Body of pancreas (tissue), 4 donors: ENCODE data around the gene POU3F3. TPM values are rescaled to one million over a fixed set of nuclear protein-coding genes. Genes with fewer than 3 reads are reported as not detected.

Source experiments
- ATAC-seq: fragments of 150-250 bp; one replicate; pipeline ENCODE4 v1.9.1; 2016
- DNase-seq, 4 donors: peaks; one replicate each; pipeline ENCODE4 v3.0.0-alpha.2; 2019
- H3K27ac ChIP-seq, 4 donors: fragments of 200-600 bp; sonication (generic); 1 replicate in 3 of 4; 2 replicates in 1 of 4; pipeline versions ENCODE4 v1.5.1 to v1.6.1; 2016 to 2019; ENCODE audit warnings: mild to moderate bottlenecking in 1 of 4, mixed read lengths in 1 of 4, moderate library complexity in 1 of 4
- H3K27me3 ChIP-seq, 2 donors: fragments of 200-600 bp; sonication (generic); one replicate each; pipeline ENCODE4 v1.6.0; 2016; ENCODE audit warnings: mild to moderate bottlenecking in 1 of 2
- H3K36me3 ChIP-seq, 2 donors: fragments of 200-600 bp; sonication (generic); replicated peaks in 1 of 2; 2 replicates each; pipeline ENCODE4 v1.5.1; 2016; ENCODE audit warnings: low read depth in 2 of 2; ENCODE audit not compliant: insufficient read depth in 1 of 2
- H3K4me1 ChIP-seq: fragments of 200-600 bp; sonication (generic); one replicate; pipeline ENCODE4 v1.6.0; 2016
- H3K4me3 ChIP-seq, 2 donors: fragments of 200-600 bp; sonication (generic); 1 replicate in 1 of 2; 2 replicates in 1 of 2; pipeline ENCODE4 v1.5.1; 2016 to 2019
- H3K9me3 ChIP-seq, 3 donors: fragments of 200-600 bp; sonication (generic); 1 replicate in 2 of 3; 2 replicates in 1 of 3; pipeline ENCODE4 v1.5.1; 2016
- CTCF ChIP-seq, 7 experiments: fragments of 450-650 bp in 4 of 7; fragments of 200-600 bp in 3 of 7; sonication (generic) in 3 of 7; IDR thresholded peaks; one replicate each; pipeline ENCODE4 v1.5.1; 2016 to 2019; ENCODE audit warnings: antibody characterized with exemption in 7 of 7
- POLR2A ChIP-seq, 3 donors: fragments of 450-650 bp; IDR thresholded peaks; one replicate each; pipeline ENCODE4 v1.6.1; 2016; ENCODE audit warnings: antibody characterized with exemption in 3 of 3, mild to moderate bottlenecking in 2 of 3
- WGBS, 2 donors: methylation state at CpG; one replicate each; pipeline ENCODE4 v1.1.5; 2017; 5-methylcytosine and 5-hydroxymethylcytosine counted together
- intact Hi-C: fragments of 100-400 bp; cut with DNase I; formaldehyde crosslinking; loops from one replicate; pipeline ENCODE4 v1.15.1; 2023
- total RNA-seq, 2 donors: library from RNA; depleted of rRNA; stranded (reverse); fragments of >200 nt; gene quantifications; one replicate each; pipeline ENCODE4 v1.1.0, GENCODE V29; 2016

POU3F3 gene
- not detected for total RNA-seq

- Histone ChIP-seq H3K4me1 (peaks cover 33% of the 10 kb centered on the region), H3K27ac (no peak within 1 kb of the TSS), H3K36me3 (no peaks in the 10 kb centered on the region), H3K4me3 (no peak within 1 kb of the TSS), H3K27me3 (peaks cover 0 to 63% of the 10 kb centered on the region in 2 donors), H3K9me3 (no peaks in the 10 kb centered on the region)
- TF ChIP-seq CTCF (IDR thresholded peaks at IDR 0.05) (no peak), POLR2A (IDR thresholded peaks at IDR 0.05) (no peak)
- intact Hi-C loops: no loop called here
- peak in 3 of 4 donors; percentile 42 to 61 (median 56) for DNase-seq
- ATAC-seq: peak; percentile 41
- 3 to 6% methylated on average over 64 to 65 of the region's 65 CpGs for WGBS, 2 donors
Measured at GRCh38 chr2:104853534-104854497, at the start of gene POU3F3. POU3F3 (plus strand) TSS chr2:104854115; CDS start chr2:104855511, 1,396 bp downstream.

- TF ChIP-seq CTCF (IDR thresholded peaks at IDR 0.05): no peak
- no peak for TF ChIP-seq POLR2A (IDR thresholded peaks at IDR 0.05)
- 61 to 65% methylated on average over 6 of the region's 6 CpGs for WGBS, 2 donors
- Histone ChIP-seq H3K27me3 (no peaks in the 10 kb centered on the region), H3K9me3 (no peaks in the 10 kb centered on the region), H3K27ac (no peak overlapping the region), H3K36me3 (no peaks in the 10 kb centered on the region), H3K4me3 (no peak overlapping the region), H3K4me1 (no peaks in the 10 kb centered on the region)
- no peak for DNase-seq
- intact Hi-C loops: no loop called here
- no peak for ATAC-seq
Measured at GRCh38 chr2:104804148-104804890, 49.6 kb upstream of the POU3F3 start.

GRCh38 chr2:104812286-104812685, 41.6 kb upstream of the POU3F3 start:
- Histone ChIP-seq H3K9me3 (no peaks in the 10 kb centered on the region), H3K36me3 (no peaks in the 10 kb centered on the region), H3K4me1 (no peaks in the 10 kb centered on the region), H3K27me3 (no peaks in the 10 kb centered on the region), H3K4me3 (no peak overlapping the region), H3K27ac (no peak overlapping the region)
- intact Hi-C loops: no loop called here
- TF ChIP-seq POLR2A (IDR thresholded peaks at IDR 0.05): no peak
- DNase-seq (no peak), ATAC-seq (no peak)
- 70 to 85% methylated on average over 1 of the region's 1 CpG for WGBS, 2 donors

GRCh38 chr2:104816143-104816542, 37.8 kb upstream of the POU3F3 start:
- H3K27me3 ChIP-seq: peaks cover 0 to 3% of the 10 kb centered on the region in 2 donors
- no peaks in the 10 kb centered on the region for H3K9me3 ChIP-seq
- DNase-seq (no peak), ATAC-seq (no peak)
- no peak overlapping the region for H3K4me3 ChIP-seq
- WGBS, 2 donors: 77 to 83% methylated on average over 5 of the region's 5 CpGs
- H3K27ac ChIP-seq: no peak overlapping the region
- intact Hi-C loops: no loop called here
- H3K36me3 ChIP-seq: no peaks in the 10 kb centered on the region
- H3K4me1 ChIP-seq: no peaks in the 10 kb centered on the region
- no peak for TF ChIP-seq POLR2A (IDR thresholded peaks at IDR 0.05)
- TF ChIP-seq CTCF (IDR thresholded peaks at IDR 0.05): no peak

- Histone ChIP-seq H3K36me3 (no peaks in the 10 kb centered on the region), H3K27ac (no peak overlapping the region), H3K4me3 (no peak overlapping the region), H3K9me3 (no peaks in the 10 kb centered on the region), H3K4me1 (no peaks in the 10 kb centered on the region), H3K27me3 (peaks cover 0 to 3% of the 10 kb centered on the region in 2 donors)
- TF ChIP-seq POLR2A (IDR thresholded peaks at IDR 0.05) (no peak), CTCF (IDR thresholded peaks at IDR 0.05) (no peak)
- intact Hi-C loops: no loop called here
- WGBS, 2 donors: 54 to 61% methylated on average over 6 of the region's 6 CpGs
- ATAC-seq: no peak
- no peak for DNase-seq
Measured at GRCh38 chr2:104818264-104818663, 35.7 kb upstream of the POU3F3 start.
